Endothelial cell of umbilical vein (primary cell): Measurements from ENCODE around the gene SCGB1D1. TPM values are rescaled to one million over a fixed set of nuclear protein-coding genes. Genes with fewer than 3 reads are reported as not detected.
"Not testable (repeated sequence)": the region's sequence is repeated elsewhere in the genome, so short reads cannot be mapped to it uniquely, and the experiment has no call there.

ENCODE experiments used
- BruUV-seq: library from RNA; stranded (reverse); fragments of 400-500 nt; replicated peaks from 2 replicates; lab custom pipeline; 2021; lab: Mats Ljungman, UMichigan
- CTCF ChIA-PET: fragments of 300-600, 350-600 bp; sonication (Branson Sonifier 250); formaldehyde crosslinking; loops from one replicate; lab custom pipeline; 2021; ENCODE audit warnings: antibody characterized with exemption, inconsistent platforms; lab: Charles Lee
- POLR2A ChIA-PET: fragments of 300-600, 350-600 bp; sonication (Branson Sonifier 250); formaldehyde crosslinking; loops from one replicate; lab custom pipeline; 2021; ENCODE audit warnings: antibody characterized with exemption, inconsistent platforms; lab: Charles Lee
- DNase-seq: peaks from one replicate; pipeline ENCODE4 v3.0.0-alpha.2; 2011; ENCODE audit warnings: low read depth, low spot score
- FAIRE-seq: peaks from 2 replicates; lab custom pipeline; 2011; peaks lifted over from hg19 to GRCh38; lab: Jason Lieb, UNC
- H2AFZ ChIP-seq: 2 replicates; pipeline ENCODE4 v1.6.0; 2012; ENCODE audit warnings: low read depth, low read length, control low read depth, inconsistent platforms
- H3K27ac ChIP-seq: 2 replicates; pipeline ENCODE4 v1.5.1; 2011; ENCODE audit warnings: low read depth, mild to moderate bottlenecking, control low read depth, low read length, moderate library complexity; ENCODE audit not compliant: insufficient read depth
- H3K27me3 ChIP-seq, 2 experiments: 2 replicates each; pipeline versions ENCODE4 v1.6.0 to v1.6.1; 2011; ENCODE audit warnings: low read length in 2 of 2, mixed read lengths in 1 of 2; ENCODE audit not compliant: control insufficient read depth in 2 of 2, insufficient read depth in 2 of 2
- H3K36me3 ChIP-seq, 2 experiments: 2 replicates in 1 of 2; 3 replicates in 1 of 2; pipeline ENCODE4 v1.5.1; 2011; ENCODE audit warnings: low read length in 2 of 2, mild to moderate bottlenecking in 1 of 2, moderate library complexity in 1 of 2; ENCODE audit not compliant: control insufficient read depth in 2 of 2, insufficient read depth in 2 of 2; ENCODE audit errors: extremely low read depth in 1 of 2
- H3K4me1 ChIP-seq: 3 replicates; pipeline ENCODE4 v1.5.1; 2011; ENCODE audit warnings: mild to moderate bottlenecking, low read length; ENCODE audit not compliant: control insufficient read depth, insufficient read depth; ENCODE audit errors: extremely low read depth
- H3K4me2 ChIP-seq: 2 replicates; pipeline ENCODE4 v1.6.1; 2011; ENCODE audit warnings: low read length, control low read depth, mixed read lengths; ENCODE audit not compliant: insufficient read depth
- H3K4me3 ChIP-seq, 3 experiments: fragments of 200-600 bp in 1 of 3; sonication (generic), shearing (Covaris generic) in 1 of 3; replicated peaks in 1 of 3; 2 replicates each; pipeline ENCODE4 v1.5.1; 2011 to 2016; ENCODE audit warnings: control low read depth in 3 of 3, low read length in 3 of 3, mild to moderate bottlenecking in 2 of 3, inconsistent platforms in 1 of 3, low read depth in 1 of 3, moderate library complexity in 1 of 3; ENCODE audit not compliant: insufficient read depth in 1 of 3
- H3K79me2 ChIP-seq: 2 replicates; pipeline ENCODE4 v1.6.0; 2012; ENCODE audit warnings: low read length, inconsistent platforms; ENCODE audit not compliant: control insufficient read depth, insufficient read depth
- H3K9ac ChIP-seq: replicated peaks from 2 replicates; pipeline ENCODE3; 2011; ENCODE audit warnings: low read length, control low read depth; ENCODE audit not compliant: insufficient read depth; ENCODE audit errors: extremely low read depth
- H3K9me1 ChIP-seq: replicated peaks from 3 replicates; pipeline ENCODE4 v1.6.0; 2011; ENCODE audit warnings: mild to moderate bottlenecking, low read length; ENCODE audit not compliant: control insufficient read depth, insufficient read depth; ENCODE audit errors: extremely low read depth
- H3K9me3 ChIP-seq: replicated peaks from 2 replicates; pipeline ENCODE4 v1.5.1; 2012; ENCODE audit warnings: low read length, inconsistent platforms; ENCODE audit not compliant: control insufficient read depth, insufficient read depth
- H4K20me1 ChIP-seq: replicated peaks from 2 replicates; pipeline ENCODE3; 2011; ENCODE audit warnings: mild to moderate bottlenecking, low read length; ENCODE audit not compliant: control insufficient read depth, insufficient read depth; ENCODE audit errors: extremely low read depth
- CTCF ChIP-seq, 2 donors: IDR thresholded peaks; 1 replicate in 1 of 2; 2 replicates in 1 of 2; pipeline ENCODE4 v1.5.1; 2011; ENCODE audit warnings: low read length in 2 of 2, mild to moderate bottlenecking in 2 of 2, moderate library complexity in 2 of 2, control low read depth in 1 of 2, inconsistent platforms in 1 of 2, low read depth in 1 of 2; ENCODE audit not compliant: insufficient read depth in 1 of 2; ENCODE audit errors: extremely low read depth in 1 of 2
- FOS ChIP-seq: IDR thresholded peaks from 2 replicates; pipeline ENCODE4 v1.6.1; 2011; ENCODE audit warnings: mild to moderate bottlenecking, low read length, moderate library complexity, borderline replicate concordance; ENCODE audit not compliant: insufficient read depth
- POLR2A ChIP-seq: IDR thresholded peaks from 2 replicates; pipeline ENCODE4 v1.6.1; 2012; ENCODE audit warnings: low read depth, mild to moderate bottlenecking, control low read depth, low read length
- POLR2AphosphoS5 ChIP-seq: IDR thresholded peaks from 2 replicates; pipeline ENCODE4 v1.6.1; 2012; ENCODE audit warnings: low read depth, mild to moderate bottlenecking, control low read depth, low read length, moderate library complexity; ENCODE audit not compliant: insufficient read depth
- dilution Hi-C: fragments of 300-500 bp; cut with MboI; formaldehyde crosslinking; loops from one replicate; pipeline ENCODE4 v1.15.0; 2019; ENCODE audit warnings: low sequenced_read_pairs; ENCODE audit not compliant: extremely low pct_ligation_motif_present
- intact Hi-C: fragments of 100-400 bp; cut with micrococcal nuclease; formaldehyde crosslinking; loops from one replicate; pipeline ENCODE4 v1.10.0; 2022
- polyA plus RNA-seq, 4 experiments: library from polyadenylated mRNA; depleted of rRNA in 3 of 4; stranded (reverse) in 3 of 4; unstranded in 1 of 4; fragments of >200 nt; gene quantifications; 2 replicates each; pipeline versions ENCODE4 v1.2.1 to v1.2.3, GENCODE V29; 2011 to 2012; ENCODE audit warnings: missing spikeins in 1 of 4
- total RNA-seq: library from RNA; stranded (reverse); gene quantifications from 2 replicates; pipeline ENCODE4 v1.2.3, GENCODE V29; 2021

SCGB1D1 gene
- total and polyA plus RNA-seq, 2 donors (not counting 3 experiments of a cell fraction or from before 2014, with no cell fraction given) = not detected

GRCh38 chr11:62195945-62196344, 5.9 kb downstream of the SCGB1D1 start:
- Histone ChIP-seq H3K36me3 (no peaks in the 10 kb centered on the region), H3K27me3 (peaks cover 17 to 31% of the 10 kb centered on the region in 2 experiments), H3K79me2 (no peaks in the 10 kb centered on the region), H3K4me2 (no peak overlapping the region), H3K4me1 (no peaks in the 10 kb centered on the region), H3K9me1 (no peaks in the 10 kb centered on the region), H3K4me3 (no peak overlapping the region), H2AFZ (no peak overlapping the region), H3K27ac (no peak overlapping the region), H3K9ac (no peak overlapping the region), H3K9me3 (no peaks in the 10 kb centered on the region), H4K20me1 (no peaks in the 10 kb centered on the region)
- no peak for DNase-seq
- no peak for FAIRE-seq
- dilution Hi-C loops (no loop called here), intact Hi-C loops (no loop called here)
- TF ChIP-seq POLR2AphosphoS5 (no peak), POLR2A (no peak), FOS (no peak), CTCF (IDR thresholded peaks at IDR 0.05; ENCODE audit: extremely low read depth in 1 of 2, insufficient read depth in 1 of 2, low read depth in 1 of 2, low read length in 2 of 2) (no peak)
- ChIA-PET CTCF (no interaction called here), POLR2A (no interaction called here)
- BruUV-seq = no TSS peak

GRCh38 chr11:62197400-62197799, 7.4 kb downstream of the SCGB1D1 start:
- intact Hi-C loops, H3K79me2 ChIP-seq, H3K9ac ChIP-seq, H3K4me2 ChIP-seq, H3K4me1 ChIP-seq, H4K20me1 ChIP-seq, BruUV-seq, DNase-seq, H2AFZ ChIP-seq, FAIRE-seq, H3K36me3 ChIP-seq, CTCF ChIA-PET, H3K9me1 ChIP-seq, dilution Hi-C loops, POLR2A ChIA-PET, H3K4me3 ChIP-seq, H3K9me3 ChIP-seq, H3K27ac ChIP-seq: not testable (repeated sequence)
- peaks cover 14 to 31% of the 10 kb centered on the region in 2 experiments for H3K27me3 ChIP-seq
